Peyer's patch (tissue), 4 donors: ENCODE measurements around the gene TEAD1. TPM values are rescaled to one million over a fixed set of nuclear protein-coding genes. Genes with fewer than 3 reads are reported as not detected.

Experiments used
- DNase-seq, 3 donors: peaks; one replicate each; pipeline ENCODE4 v3.0.0-alpha.2; 2017 to 2019
- H3K27ac ChIP-seq, 4 donors: fragments of 200-600 bp; sonication (generic); one replicate each; pipeline ENCODE4 v1.5.1; 2016 to 2019
- H3K27me3 ChIP-seq, 2 donors: fragments of 200-600 bp; sonication (generic); one replicate each; pipeline ENCODE4 v1.5.1; 2019
- H3K36me3 ChIP-seq, 3 donors: fragments of 200-600 bp; sonication (generic); one replicate each; pipeline ENCODE4 v1.5.1; 2016 to 2019
- H3K4me1 ChIP-seq, 4 donors: fragments of 200-600 bp; sonication (generic); one replicate each; pipeline ENCODE4 v1.5.1; 2016 to 2019
- H3K4me3 ChIP-seq, 4 donors: fragments of 200-600 bp; sonication (generic); 1 replicate in 3 of 4; 2 replicates in 1 of 4; pipeline ENCODE4 v1.5.1; 2016 to 2019; ENCODE audit warnings: mild to moderate bottlenecking in 1 of 4
- H3K9me3 ChIP-seq, 4 donors: fragments of 200-600 bp; sonication (generic); one replicate each; pipeline ENCODE4 v1.5.1; 2016 to 2019; ENCODE audit warnings: mild to moderate bottlenecking in 1 of 4
- CTCF ChIP-seq, 6 experiments: fragments of 450-650 bp in 4 of 6; fragments of 200-600 bp in 2 of 6; sonication (generic) in 1 of 6; IDR thresholded peaks; one replicate each; pipeline ENCODE4 v1.5.1; 2017 to 2019; ENCODE audit warnings: antibody characterized with exemption in 6 of 6, mild to moderate bottlenecking in 3 of 6, moderate library complexity in 1 of 6
- POLR2A ChIP-seq, 2 donors: fragments of 450-650 bp; IDR thresholded peaks; one replicate each; pipeline ENCODE4 v1.5.1; 2017; ENCODE audit warnings: antibody characterized with exemption in 2 of 2, mild to moderate bottlenecking in 2 of 2, moderate library complexity in 2 of 2
- total RNA-seq, 4 donors: library from RNA; depleted of rRNA; stranded (reverse); fragments of >200 nt; gene quantifications; one replicate each; pipeline ENCODE4 v1.1.0, GENCODE V29; 2016

TEAD1 gene
- total RNA-seq, 4 donors from 2014 or later: 34.5 to 125 (median 65.1) TPM

GRCh38 chr11:12786891-12787290 lies 112.7 kb downstream of the TEAD1 start:
- H3K27me3 ChIP-seq: no peaks in the 10 kb centered on the region
- no peak overlapping the region for H3K27ac ChIP-seq
- no peak for TF ChIP-seq CTCF (IDR thresholded peaks at IDR 0.05)
- TF ChIP-seq POLR2A (IDR thresholded peaks at IDR 0.05): no peak
- H3K9me3 ChIP-seq: no peaks in the 10 kb centered on the region
- DNase-seq: no peak
- H3K36me3 ChIP-seq: no peaks in the 10 kb centered on the region
- H3K4me3 ChIP-seq: no peak overlapping the region
- H3K4me1 ChIP-seq: no peaks in the 10 kb centered on the region

GRCh38 chr11:12787847-12788246 lies 113.6 kb downstream of the TEAD1 start:
- H3K36me3 ChIP-seq: no peaks in the 10 kb centered on the region
- no peak overlapping the region for H3K27ac ChIP-seq
- no peaks in the 10 kb centered on the region for H3K9me3 ChIP-seq
- no peaks in the 10 kb centered on the region for H3K4me1 ChIP-seq
- H3K27me3 ChIP-seq: no peaks in the 10 kb centered on the region
- TF ChIP-seq CTCF (IDR thresholded peaks at IDR 0.05): no peak
- no peak for TF ChIP-seq POLR2A (IDR thresholded peaks at IDR 0.05)
- H3K4me3 ChIP-seq: no peak overlapping the region
- DNase-seq: no peak

DNA sequence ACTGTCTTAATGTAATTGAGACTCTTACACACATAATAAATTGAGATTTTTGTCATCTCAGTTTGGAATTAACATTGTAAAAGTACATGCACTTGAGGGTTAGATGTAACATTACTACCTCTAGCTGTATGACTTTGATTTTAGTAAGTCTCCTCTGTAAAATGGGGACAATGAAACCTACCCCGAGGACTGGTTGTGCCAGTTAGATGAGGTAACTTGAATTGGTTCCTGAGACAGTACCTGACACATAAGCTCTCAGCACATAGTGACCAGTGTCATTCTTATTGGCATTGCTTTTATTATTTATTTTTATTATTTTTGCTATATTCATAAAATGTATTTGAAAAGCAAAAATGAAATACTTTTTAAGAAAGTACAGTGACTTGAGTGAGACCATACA lies 114.8 kb downstream of the TEAD1 start:
- Histone ChIP-seq H3K27me3 (no peaks in the 10 kb centered on the region), H3K4me1 (no peaks in the 10 kb centered on the region), H3K4me3 (no peak overlapping the region), H3K36me3 (no peaks in the 10 kb centered on the region), H3K27ac (no peak overlapping the region), H3K9me3 (no peaks in the 10 kb centered on the region)
- DNase-seq: no peak
- TF ChIP-seq POLR2A (IDR thresholded peaks at IDR 0.05) (no peak), CTCF (IDR thresholded peaks at IDR 0.05) (no peak)

DNA sequence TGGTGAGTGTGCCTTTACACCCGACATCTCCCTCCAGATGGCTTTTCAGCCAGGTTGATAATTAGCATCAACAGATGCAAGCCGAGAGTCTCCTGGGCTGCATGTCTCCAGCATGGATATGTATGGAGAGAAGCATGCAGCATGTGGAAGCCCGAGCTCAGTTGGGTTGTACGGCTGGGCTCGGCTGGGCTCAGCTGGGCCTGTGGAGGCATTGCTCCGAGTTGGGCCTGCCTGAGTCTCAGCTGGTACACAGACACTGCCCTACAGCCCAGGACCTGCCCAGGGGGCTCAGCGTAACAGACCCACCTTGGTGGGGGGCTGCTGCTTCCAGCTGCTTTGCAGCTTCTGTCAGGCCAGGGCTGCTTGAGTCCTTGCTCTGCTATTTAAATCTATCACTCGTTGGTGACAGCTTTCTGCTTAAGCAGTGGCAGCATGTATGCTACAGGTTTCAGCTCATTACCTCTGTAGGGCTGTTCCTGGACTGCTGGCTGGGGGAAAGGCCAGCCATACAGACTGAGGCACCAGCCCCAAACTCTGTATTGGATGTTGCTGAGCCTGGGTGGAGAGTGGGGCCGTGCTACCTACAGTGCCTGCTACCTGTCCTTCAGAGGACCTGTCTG lies 115.5 kb downstream of the TEAD1 start:
- Histone ChIP-seq H3K4me3 (no peak overlapping the region), H3K36me3 (no peaks in the 10 kb centered on the region), H3K4me1 (no peaks in the 10 kb centered on the region), H3K27ac (no peak overlapping the region), H3K27me3 (no peaks in the 10 kb centered on the region), H3K9me3 (no peaks in the 10 kb centered on the region)
- no peak for DNase-seq
- TF ChIP-seq POLR2A (IDR thresholded peaks at IDR 0.05) (no peak), CTCF (IDR thresholded peaks at IDR 0.05) (no peak)

DNA sequence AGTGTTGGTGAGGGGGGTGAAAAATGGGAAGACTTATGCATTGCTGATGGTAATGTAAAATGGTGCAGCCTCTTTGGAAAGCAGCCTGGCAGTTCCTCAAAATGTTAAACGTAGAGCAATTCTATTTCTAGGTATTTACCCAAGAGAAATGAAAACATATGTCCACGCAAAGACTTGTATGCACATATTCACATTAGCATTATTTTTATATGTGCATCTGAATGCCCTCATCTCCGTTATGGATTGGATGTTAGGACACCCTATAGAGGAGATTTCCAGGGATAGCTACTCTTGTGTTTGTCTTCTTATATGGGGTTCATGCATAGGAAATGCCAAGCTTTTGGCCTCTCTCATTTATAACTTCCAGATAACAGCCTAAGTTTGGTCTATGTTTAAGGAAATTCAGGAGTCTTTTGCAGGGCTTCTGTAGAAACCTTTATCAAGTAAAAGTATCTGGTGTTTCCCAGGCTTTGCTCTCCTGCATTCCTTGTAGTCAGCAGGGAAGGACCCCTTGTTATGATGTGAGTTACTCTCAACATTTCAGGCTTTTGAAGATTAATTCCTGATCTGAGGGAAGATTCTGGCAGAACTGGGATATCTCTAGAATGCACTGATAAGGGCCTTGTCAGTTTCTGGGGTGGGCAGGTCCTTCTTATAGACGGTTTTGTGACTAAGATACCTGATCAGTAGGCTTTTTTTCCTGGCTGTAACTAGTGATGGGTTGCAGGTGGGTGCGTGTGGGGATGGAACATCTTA lies 116.8 kb downstream of the TEAD1 start:
- no peak overlapping the region for H3K27ac ChIP-seq
- H3K4me1 ChIP-seq: no peaks in the 10 kb centered on the region
- TF ChIP-seq POLR2A (IDR thresholded peaks at IDR 0.05) (no peak), CTCF (IDR thresholded peaks at IDR 0.05) (no peak)
- H3K27me3 ChIP-seq: no peaks in the 10 kb centered on the region
- no peak overlapping the region for H3K4me3 ChIP-seq
- no peak for DNase-seq
- H3K9me3 ChIP-seq: no peaks in the 10 kb centered on the region
- H3K36me3 ChIP-seq: no peaks in the 10 kb centered on the region
